HG03280 (cell line): ENCODE measurements around the gene VMAC.

ENCODE experiments used
- ATAC-seq: cut with Tn5 transposase; IDR thresholded peaks from one replicate; pipeline ENCODE4 v1.9.1; 2021; ENCODE audit warnings: mild to moderate bottlenecking, moderate library complexity; ENCODE audit not compliant: unreplicated experiment

Gene VMAC

DNA sequence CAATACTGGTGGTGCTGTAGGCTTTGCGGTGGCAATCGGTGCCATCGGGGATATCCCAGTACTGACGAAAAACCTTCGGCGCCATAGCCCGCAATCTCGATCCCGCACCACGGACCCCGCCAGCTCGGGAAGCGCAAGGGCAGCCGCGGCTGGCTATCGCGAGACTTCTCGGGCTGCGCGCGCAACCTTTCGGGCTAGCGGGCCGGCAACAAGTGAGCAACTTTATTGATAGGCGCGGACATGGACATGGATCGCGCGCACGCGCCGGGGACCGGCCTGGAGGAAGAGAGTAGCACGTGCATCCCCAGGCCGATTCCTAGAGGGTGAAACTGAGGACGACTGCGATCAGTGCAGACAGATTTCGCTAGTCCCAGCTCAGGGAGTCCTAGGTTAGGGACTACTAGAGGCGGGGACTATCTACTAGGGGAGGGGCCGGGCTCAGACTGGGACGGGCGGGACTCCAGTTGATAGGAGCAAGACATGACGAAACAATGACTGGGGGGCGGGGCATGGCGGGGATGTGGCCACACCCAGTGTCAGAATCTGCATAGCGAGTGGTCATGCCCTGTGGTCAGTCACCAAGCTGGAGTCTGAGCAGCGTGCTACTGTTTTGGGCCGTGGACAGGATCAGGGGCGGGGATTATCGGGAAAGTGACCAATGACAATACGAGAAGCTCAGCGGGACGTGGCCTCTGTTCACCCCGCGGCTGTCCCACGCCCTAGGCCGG, 884 bp upstream of the VMAC start, which contains the start of gene NDUFA11:
TSS of gene NDUFA11 (minus strand) at position 167 of the 728 bp plus-strand sequence. CDS start at position 85, 82 bp downstream.
- peak; percentile 36 for ATAC-seq

DNA sequence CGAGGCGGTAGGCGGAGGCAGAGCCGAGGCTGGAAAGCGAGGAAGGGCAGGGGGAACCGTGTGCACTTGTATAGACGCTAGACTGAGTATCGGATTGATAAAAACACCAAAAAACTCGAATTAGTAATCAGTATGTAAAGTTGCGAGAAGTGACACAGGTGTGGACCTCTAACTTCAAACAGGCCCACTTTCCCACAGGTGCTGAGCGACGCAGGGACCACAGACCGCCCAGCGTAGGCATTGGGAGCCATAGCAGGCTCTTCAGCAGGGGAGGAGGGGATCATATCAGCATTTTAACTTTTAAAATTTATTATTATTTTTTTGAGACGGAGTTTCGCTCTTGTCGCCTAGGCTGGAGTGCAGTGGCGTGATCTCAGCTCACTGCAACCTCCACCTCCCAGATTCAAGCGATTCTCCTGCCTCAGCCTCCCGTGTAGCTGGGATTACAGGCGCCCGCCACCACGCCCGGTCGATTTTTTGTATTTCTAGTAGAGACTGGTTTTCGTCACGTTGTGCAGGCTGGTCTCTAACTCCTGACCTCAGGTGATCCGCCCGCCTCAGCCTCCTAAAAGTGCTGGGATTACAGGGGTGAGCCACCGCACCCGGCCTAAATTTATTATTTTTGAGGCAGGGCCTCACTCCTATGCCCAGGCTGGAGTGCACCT, 574 bp downstream of the VMAC start:
- no peak for ATAC-seq

DNA sequence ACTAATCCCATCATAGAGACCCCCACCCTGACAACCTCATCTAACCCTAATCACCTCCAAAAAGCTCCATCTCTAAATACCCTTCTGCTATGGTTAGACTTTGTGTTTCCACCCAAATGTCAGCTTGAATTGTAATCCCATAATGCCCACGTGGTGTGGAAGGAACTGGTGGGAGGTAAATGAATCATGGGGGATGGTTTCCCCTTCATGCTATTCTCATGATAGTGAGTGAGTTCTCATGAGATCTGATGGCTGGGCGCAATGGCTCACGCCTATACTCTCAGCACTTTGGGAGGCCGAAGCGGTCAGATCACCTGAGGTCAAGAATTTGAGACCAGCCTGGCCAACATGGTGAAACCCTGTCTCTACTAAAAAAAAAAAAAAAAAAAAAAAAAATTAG, 2.6 kb downstream of the VMAC start:
- ATAC-seq = no peak

DNA sequence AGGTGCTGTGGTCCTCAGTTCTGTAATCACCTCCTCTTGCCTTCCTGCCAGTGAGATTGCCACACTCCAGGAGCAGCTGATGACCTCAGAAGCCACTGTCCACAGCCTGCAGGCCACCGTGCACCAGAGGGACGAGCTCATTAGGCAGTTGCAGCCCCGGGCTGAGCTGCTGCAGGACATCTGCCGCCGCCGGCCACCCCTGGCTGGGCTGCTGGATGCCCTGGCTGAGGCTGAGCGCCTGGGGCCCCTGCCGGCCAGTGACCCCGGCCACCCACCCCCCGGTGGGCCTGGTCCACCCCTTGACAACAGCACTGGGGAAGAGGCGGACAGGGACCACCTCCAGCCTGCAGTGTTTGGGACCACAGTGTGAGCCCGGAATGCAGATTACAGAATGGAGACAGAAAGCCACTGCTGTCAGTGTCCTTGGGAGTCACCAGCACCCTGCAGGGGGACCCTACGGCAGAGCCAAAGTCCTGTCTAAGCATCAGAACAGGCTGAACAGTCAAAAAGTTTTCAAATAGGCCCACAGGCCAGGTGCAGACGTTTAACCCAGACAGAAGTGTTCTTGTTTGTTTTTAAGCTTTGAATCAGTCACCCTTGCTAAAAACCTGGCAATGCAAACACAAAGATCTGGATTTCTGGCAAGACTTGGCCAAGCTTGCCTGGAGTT, 4.2 kb downstream of the VMAC start:
- no peak for ATAC-seq

DNA sequence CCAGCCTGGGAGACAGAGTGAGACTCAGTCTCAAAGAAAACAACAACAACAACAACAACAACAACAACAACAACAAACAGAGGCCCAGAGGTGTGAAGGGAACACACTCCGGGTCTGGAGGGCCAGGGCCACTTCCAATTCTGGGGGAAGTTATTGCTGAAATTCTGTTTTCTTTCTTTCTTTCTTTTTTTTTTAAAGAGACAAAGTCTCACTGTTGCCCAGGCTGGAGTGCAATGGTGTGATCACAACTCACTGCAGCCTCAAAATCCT, 5.9 kb downstream of the VMAC start:
- no peak for ATAC-seq

DNA sequence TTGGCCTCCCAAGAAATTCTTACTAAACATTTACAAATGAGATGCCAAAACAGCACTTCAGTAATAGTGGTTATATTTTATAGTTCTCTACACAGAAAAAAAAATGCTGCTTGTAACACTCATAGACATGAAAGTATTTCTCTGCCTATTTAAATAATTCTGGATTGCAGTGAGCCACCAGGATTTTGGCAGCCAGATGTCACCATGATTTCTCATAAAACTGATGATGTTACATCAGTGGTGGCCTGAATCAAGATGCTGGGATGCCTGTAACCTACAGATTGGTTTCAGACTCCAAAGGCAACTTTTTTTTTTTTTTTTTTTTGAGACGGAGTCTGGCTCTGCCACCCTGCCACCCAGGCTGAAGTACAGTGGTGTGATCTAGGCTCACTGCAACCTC, 6.7 kb downstream of the VMAC start:
- no peak for ATAC-seq

DNA sequence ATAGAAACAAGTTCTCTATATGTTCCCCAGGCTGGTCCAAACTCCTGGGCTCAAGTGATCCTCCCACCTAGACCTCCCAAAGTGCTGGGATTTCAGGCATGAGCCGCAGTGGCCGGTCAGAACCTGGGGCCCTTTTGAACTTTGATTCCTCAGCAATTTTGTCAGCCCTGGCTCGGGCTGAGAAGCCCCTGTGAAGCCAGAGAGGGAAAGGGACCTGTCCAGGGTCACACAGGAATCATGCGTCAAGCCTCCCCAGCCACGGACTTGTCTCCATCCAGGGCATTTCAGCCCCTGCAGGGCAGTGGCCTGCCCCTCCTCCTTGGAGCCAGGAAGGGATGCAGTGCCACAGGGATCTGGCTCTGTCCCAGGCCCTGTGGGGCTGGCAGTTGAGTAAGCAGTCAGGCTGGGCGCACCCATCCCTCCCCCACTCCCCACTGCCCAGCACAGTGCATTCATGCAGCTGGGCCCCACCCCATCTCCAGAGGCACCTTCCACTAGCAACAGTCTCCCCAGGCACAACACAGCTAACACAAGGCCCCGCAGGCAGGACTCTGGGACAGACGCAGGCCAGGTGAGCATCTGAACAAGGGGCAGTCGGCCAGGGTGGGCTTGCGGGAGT, 9.2 kb downstream of the VMAC start, which contains the start of gene CAPS:
TSS of gene CAPS (plus strand) at position 516 of the 619 bp plus-strand sequence. CDS start 153 bp downstream, outside the sequence.
- ATAC-seq = no peak

DNA sequence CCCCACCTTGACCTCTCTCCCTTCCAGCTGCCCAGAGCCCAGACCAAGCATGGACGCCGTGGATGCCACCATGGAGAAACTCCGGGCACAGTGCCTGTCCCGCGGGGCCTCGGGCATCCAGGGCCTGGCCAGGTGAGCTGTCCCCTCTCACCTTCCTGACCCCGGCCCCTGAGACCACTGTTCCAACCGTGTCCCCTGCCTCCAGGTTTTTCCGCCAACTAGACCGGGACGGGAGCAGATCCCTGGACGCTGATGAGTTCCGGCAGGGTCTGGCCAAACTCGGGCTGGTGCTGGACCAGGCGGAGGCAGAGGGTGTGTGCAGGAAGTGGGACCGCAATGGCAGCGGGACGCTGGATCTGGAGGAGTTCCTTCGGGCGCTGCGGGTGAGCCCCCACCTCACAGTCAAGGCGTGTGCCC, 9.7 kb downstream of the VMAC start:
- no peak for ATAC-seq

DNA sequence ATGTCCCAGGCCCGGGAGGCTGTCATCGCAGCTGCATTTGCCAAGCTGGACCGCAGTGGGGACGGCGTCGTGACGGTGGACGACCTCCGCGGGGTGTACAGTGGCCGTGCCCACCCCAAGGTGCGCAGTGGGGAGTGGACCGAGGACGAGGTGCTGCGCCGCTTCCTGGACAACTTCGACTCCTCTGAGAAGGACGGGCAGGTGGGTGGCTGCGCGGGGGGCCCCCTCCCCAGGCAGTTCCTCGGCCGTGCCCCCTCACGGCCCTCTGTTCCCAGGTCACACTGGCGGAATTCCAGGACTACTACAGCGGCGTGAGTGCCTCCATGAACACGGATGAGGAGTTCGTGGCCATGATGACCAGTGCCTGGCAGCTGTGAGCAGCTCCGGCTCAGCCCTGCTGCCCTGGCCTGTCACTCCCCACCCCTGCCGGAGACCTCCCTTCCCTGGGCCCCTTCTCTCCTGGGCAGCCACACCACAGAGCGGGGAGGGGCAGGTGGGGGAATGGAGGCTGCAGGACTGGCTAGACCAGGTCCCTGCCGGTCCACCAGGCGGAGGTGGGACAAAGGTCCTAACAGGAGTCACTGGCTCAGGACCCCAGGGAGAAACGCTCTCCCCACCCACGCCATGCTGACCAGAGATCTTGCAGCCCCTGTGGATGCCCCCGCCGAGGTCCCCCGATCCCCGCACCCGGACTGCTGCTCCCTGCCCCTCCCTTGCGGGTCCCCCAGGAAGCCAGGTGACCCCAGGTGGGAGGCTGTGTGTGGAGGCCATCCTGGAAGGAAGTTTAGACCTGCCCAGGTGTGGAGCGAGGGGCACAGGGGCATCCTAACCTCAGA, 10.5 kb downstream of the VMAC start:
- ATAC-seq = no peak

DNA sequence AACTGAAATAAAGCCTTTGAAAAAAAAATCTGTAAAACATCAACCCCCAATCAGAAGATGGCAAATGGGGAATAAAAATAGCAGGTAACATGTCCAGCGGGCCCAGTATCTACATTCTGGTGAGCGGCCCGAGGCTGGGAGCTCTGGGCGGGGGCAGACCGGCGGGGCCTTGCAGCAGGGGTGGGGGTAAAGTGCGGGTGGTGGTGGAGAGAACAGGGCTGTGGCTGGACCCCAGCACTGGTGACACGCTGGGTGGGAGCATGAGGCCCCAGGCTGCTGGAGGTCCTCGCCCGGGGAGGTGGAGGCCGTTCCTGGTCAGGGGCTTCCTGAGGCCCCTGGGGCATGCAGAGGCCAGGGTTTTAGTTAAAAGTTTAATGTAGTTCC, 11.1 kb downstream of the VMAC start:
- no peak for ATAC-seq

DNA sequence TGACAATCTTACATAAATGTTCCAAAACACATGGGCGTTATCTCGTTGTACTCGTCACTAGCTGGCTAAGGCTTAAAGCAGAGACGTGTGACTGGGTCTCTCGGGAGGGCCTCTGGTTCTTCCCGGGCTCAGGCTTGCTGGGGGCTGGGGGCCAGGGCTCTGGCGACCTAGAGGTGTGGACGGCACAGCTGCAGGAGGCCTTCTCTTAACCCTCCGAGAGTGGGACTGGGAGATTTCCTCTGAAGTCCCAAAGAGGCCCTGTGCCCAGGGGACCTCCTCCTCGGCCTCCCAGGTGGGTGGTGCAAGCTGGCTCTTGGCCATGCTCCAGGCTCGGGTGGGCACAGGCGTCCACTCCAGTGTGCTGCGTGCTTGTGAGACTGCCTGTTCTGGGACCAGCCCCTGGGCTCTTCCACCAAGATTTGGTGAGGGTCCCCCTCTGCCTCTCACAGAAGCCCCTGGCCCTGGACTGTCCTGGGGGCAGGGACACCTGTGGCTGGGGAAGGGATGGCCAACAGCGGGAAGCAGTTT, 11.6 kb downstream of the VMAC start:
- no peak for ATAC-seq

DNA sequence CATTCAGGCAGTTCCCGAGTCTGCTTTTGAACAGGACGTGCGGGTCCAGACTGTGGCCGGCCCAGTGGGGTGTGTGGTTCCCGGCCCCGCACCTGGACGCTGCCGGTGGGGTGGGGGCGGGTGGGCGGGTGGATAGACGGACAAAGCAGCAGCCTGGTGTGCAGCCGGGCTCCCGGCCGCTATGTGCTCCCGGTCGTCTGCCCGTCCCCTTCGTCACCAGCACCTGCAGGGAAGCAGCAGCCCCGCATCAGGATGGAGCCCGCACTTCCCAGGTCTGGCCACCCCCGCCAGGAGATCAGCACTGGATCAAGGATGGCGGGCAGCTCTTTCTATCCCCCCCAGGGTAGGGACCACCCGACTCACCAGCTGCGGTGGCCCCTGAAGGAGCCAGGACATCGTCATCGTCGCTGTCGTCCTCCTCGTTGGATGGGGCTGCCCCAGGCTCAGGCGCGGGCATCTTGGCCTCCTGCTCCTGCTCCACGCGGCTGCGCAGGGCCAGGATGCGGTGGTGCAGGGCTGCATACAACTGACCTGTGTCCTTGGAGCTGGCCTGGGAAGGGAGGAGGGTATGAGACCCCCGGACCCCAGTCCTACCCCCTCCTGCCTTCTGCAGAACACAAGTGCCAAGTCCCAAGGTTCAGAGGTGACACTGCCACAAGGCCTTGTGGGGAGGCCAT, 12.9 kb downstream of the VMAC start:
- ATAC-seq = no peak

DNA sequence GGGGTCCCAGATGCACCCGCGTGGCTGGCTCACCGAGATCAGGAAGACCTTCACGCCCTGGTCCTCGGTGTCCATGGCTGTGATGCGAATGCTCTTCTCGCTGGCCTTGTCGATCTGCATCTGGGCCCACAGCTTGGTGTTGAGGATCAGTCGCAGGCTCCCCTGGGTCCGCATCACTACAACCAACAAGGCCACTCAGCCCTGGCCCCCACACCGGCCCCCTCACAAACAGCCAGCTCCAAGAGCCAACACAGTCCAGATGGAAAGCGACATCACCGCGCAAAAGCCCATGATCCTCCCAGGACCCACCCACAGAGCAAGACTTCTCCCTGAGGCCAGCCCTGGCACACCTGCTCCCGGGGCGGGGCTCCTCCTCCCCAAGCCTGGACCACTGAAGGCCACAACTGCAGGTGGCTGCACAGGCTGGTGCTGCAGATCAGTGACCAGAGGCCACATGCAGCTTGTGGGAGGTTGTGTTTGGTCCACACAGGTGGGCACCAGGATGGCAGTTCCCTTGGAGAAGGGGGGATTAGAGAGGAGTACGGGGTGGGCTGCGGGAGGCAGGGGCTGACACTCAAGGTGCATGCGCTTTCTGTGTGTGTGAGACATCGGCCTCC, 13.9 kb downstream of the VMAC start:
- ATAC-seq = no peak

DNA sequence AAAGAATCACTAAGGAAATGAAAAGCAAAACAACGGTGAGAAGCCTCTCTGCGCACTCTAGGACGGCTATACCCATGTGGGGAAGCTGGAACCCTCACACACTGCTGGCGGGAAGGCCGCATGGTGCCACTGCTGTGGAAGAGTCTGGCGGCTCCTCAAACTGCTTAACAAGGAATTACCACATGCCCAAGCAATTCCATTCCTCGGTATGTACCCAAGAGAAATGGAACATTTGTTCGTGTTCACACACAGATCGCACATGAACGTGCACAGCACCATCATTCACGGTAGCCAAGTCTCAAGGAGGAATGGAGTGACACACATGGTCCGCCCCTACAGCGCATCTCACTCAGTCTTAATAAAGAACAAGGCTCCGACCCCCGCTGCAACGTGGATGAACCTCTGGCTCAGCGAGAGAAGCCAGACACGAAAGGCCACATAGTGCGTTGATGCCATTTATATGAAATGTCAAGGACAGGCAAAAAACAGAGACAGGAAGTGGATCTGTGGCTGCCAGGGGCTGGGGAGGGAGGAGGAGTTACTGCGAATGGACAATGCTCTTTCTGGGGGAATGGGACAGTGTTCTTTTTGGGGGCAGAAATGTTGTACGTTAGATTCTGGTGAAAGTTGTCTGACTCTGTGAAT, 17.0 kb downstream of the VMAC start:
- ATAC-seq = no peak

DNA sequence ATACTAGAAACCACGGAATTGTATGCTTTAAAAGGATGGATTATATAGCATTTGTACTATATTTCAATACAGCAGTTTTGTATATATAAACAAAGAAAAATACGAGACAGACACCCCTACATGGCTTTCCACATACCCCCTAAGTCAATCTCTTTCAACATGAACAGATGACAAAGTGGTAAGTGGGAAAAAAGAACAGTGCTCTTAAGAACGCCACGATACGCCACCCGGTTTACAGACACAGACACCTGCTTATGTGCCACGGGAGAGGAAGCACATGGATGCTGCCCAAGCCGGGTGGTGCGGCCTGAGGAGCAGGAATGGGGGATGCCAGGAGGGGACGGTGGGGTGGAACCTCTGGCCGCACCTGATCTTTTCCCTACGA, 17.5 kb downstream of the VMAC start:
- ATAC-seq = no peak

DNA sequence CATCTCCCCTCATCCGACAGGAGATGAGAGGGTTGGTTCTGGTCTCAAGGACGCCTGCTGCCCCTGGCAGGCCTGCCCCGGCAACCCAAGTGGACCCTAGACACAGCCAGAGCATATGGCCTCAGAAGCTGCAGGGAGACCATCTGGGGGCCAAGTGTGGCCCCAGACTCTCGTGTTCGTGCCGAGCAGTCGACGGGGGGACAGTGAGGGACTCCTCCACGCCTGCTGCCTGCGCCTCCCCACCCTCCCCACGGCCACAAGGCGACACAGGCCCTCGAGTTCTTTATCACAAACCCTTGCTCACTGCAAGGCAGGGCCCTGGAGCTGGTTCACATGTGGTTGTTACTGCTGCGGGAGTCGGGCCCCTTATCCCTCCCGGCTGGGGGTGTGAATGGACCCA, 18.7 kb downstream of the VMAC start:
- ATAC-seq = no peak

DNA sequence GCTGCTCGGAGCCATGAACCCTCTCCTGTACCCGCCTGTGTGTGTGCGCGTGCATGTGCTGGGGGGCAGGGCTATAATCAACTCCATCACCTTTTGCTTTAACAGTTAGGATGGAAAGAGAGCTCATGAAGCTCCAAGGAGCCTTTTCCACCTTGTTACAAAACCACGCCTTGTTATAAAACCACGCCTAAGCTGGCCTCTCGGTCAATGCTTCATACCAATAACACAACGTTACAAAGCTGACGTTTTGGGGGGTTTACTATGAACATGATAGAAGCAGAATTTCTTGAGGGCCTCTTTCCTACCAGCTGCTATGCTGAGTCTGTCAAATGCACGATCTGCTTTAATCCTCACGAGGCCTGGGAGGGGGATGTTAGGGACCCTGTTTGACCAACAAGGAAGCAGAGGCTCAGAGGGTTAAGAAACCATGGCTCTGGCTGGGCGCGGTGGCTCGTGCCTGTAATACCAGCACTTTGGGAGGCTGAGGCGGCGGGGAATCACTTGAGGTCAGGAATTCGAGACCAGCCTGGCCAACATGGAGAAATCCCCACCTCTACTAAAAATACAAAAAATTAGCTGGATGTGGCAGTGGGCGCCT, 21.3 kb downstream of the VMAC start:
- no peak for ATAC-seq

DNA sequence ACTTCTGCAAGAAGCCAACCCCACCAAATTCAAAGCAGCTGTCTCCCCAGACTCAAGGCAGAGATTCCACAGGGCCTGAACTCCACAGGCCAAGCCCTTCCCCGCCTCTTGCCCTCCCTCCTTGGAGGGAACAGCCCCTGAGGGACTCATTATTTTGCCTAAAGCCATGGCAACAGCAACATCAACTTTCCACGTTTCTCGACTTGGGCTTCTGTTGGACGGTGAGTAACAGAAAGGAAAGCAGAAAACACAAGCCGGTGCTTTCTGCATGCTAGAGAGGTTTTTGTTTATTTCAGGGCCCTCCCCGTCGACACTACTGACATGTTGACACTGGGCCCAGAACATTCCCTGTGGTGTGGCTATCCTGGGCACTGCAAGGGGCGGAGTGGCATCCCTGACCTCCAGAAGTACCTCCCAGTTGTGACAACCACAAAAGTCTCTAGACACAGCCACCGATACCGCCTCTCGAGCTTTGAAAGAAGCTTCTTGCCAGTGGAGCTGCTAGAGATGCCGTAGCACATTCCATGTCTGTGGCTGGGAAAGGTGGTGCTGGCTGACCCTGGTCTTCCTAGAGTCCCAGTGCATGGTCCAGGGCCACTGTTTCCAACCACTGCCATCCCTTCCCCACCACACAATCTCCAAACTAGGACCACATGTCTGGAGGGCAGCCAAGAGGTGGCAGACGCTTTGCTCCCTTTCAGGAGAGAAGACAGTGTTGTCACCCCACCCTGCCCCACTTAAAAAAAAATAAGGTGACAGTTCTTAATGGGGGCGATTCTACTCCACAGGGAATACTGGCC, 22.2 kb downstream of the VMAC start:
- no peak for ATAC-seq
